NCI-H2107 (cell line): ENCODE data around the gene NAIF1.

Source experiments
- DNase-seq: peaks from one replicate; lab custom pipeline; 2025; lab: John Stamatoyannopoulos, UW

The NAIF1 gene

DNA sequence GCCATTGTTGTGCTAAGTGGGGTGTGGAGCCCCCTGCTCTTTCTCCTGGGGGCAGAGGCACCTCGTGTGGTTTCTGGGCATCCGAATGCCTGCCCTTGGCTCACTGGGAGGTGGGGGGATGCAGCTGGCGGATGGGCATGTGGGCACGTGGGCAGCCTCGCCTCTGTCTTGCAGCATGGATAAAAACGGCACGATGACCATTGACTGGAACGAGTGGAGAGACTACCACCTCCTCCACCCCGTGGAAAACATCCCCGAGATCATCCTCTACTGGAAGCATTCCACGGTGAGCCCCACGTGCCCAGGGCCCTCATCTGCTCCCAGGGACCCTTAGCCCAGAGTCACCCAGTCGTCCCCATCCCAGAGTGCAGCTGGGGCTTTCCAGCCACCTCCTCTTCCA, 35.1 kb upstream of the NAIF1 start:
- no peak for DNase-seq

DNA sequence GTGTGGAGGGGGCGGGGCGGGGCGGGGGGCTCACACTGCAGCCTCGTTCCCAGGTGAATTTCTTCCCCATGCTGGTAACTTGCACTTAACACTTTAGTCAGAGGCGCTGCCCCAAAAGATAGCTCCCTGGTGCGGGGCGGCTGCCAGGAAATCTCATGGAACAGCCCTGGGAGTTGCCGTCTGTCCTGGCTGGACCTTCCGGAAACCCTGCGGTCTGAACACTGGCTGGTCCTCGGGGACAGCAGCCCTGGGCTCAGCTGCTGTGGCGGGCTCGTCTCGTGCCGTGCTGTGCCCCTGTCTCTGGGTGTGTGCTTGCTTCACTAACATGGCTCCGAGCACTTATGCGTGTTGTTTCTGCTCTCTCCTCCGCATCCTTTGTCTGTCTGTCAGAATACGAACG, 34.6 kb upstream of the NAIF1 start:
- no peak for DNase-seq

DNA sequence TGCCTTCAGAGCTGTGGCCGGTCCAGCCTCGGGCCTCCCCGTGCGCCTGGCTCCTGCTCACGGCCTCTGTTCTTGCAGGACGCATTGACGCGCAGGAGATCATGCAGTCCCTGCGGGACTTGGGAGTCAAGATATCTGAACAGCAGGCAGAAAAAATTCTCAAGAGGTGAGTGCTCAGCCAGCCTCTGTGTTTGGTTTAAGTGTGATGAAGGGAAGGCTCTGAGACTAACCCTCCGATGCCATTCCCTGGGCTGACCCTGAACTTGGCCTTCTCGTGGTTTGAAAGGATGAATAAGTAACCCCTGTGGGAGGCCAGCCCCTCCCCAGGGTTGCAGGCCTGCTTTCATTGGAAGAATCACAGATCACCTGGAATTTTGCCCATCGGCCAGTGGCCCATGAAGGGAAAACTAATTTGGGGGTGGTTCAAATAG, 34.1 kb upstream of the NAIF1 start:
- DNase-seq, result no peak

DNA sequence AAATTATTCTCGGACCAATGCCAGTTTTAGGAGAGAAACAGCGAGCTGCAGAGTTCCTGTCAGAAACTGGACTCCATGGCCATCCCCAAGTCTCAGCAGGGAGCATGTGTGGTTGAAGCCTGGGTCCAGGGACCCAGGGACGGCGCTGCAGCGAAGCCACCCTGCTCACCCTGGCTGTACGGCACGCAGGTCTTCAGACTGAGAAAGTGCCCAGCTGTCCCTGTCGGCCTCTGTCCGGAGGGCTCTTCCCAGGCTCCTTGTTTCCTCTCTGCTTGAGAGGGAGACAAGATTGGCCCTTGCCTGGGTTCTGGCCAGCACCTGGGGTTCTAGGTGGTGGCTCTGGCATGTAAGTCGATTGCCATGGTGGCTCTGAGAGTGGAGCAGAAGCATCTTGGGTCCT, 33.5 kb upstream of the NAIF1 start:
- DNase-seq, result no peak

DNA sequence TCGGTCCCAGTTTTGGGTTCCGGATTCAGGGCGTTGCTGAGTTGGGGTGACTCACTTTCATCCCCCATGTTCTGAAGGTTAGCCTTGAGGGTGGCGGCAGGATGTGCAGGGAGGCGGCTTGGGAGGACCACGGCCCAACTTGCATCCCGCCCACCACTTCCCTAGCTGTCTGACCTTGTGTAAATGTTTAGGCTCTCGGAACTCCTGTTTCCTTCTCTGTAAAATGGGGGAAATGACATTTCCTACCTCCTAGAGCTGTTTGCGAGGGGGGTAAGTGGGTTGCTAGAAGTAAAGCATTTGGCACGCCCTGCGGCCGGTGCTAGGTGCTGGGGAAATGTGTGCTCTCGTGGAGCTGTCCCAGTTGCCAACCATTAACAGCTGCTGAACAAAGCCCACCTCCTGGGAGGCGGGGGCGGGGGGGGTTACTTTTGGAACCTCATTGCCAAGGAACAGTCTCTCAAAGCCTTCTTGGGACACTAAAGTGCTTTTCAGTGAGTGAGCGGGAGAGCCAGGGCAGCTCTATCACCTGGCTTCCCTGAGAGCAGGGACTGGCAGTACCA, 32.9 kb upstream of the NAIF1 start:
- no peak for DNase-seq

DNA sequence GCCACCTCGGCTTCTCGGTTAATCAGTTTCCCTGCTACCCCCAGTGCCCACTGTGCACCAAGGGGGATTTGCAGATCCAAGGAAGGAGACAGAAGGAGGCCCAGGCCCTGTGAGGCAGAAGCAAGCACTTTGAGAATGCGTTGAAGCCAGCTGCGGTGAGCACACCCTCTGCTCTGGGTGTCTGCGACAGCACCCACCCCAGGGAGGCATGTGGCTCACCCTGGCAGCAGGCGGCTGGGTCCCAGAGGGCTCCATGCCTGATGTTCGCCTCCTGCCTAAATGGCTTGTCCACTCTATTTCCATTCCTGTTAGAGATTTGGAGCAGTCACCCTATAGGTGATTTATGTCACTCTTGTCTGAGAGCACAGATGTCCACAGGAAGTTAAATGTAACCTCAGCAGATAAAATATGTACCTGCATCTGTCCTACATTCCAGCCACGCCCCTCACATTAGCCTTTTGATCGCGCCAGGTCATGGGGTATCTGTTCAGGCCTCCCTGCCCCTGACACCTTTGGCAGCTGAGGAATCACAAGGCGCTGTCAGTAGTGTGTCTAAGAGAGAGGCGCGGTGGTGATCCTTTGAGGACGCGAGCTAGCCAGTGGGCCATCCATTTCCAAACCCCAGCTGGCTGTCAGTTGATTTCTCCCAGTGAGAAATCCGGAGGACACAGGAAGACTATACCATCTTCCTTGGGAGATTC, 32.3 kb upstream of the NAIF1 start:
- DNase-seq, result no peak

DNA sequence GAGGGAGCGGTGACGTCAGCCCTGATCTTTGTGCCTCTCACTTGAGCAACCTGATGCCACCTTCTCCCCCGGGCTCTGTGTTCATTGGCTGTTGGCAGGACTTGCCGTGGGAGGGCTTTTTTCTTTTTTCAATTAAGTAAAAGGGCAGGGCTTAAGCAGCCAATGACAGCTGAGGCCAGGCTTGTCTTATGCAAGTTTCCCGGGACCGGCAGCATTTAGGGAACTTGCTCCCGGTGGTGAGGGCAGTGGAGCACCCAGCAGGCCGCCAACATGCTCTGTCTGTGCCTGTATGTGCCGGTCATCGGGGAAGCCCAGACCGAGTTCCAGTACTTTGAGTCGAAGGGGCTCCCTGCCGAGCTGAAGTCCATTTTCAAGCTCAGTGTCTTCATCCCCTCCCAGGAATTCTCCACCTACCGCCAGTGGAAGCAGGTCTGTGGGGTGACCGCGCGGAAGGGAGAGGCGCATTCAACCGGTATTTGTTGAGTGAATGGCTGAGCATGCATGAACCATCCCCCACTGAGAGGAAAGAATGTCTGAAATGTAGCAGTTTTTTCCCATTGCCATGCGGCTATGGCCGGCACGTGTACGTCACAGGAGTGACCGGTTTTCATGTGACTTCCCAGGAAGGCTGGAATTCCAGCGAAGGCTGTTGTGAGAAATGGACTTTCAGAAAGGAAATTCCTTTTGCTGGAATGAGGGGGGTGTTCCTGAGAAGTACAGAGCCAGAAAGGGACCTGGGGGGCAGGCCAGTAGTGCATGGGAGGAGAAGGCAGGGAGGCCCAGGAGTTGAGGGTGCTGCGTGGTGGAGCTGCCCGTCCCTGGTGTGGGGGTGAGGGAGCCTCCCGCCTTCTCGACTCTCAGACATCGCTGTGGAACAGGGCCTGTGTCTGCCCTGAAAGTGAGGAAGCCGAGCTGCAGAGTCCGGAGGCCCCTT, 31.4 kb upstream of the NAIF1 start:
- DNase-seq, result peak; percentile 90

DNA sequence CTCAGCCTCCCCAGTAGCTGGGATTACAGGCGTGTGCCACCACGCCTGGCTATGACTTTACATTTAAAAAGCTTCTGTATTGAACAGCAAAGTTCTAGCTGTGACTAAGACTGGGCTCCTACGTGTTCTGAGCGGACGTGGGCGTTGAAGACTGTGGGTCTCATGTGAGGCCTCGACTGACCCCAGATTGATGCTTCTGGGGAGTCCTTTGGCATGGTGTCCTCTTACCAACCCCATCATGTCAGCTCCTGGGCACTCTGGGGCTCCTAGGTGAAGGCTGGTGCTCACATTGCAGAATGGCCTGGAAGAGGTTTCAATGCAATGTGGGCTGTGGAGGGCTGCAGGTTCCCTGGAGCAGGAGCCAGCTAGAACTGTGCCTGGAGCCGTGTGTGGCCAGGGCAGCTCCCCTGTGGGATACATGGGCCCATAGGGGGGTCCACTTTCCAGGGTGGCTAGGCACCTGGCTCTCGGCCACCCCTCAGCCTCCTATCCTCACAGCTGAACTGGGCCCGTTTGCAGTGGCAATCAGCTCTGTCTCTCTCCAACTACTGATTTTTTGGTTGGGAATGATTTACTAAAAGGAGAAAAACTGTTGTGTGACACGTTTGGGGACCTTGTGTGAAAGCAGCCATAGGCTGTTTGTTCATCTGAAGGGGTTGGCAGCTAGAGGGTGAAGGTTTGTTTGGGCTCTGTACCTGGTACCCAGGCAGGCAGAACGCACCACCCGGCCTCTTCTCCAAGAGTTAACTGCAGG, 30.6 kb upstream of the NAIF1 start:
- no peak for DNase-seq

DNA sequence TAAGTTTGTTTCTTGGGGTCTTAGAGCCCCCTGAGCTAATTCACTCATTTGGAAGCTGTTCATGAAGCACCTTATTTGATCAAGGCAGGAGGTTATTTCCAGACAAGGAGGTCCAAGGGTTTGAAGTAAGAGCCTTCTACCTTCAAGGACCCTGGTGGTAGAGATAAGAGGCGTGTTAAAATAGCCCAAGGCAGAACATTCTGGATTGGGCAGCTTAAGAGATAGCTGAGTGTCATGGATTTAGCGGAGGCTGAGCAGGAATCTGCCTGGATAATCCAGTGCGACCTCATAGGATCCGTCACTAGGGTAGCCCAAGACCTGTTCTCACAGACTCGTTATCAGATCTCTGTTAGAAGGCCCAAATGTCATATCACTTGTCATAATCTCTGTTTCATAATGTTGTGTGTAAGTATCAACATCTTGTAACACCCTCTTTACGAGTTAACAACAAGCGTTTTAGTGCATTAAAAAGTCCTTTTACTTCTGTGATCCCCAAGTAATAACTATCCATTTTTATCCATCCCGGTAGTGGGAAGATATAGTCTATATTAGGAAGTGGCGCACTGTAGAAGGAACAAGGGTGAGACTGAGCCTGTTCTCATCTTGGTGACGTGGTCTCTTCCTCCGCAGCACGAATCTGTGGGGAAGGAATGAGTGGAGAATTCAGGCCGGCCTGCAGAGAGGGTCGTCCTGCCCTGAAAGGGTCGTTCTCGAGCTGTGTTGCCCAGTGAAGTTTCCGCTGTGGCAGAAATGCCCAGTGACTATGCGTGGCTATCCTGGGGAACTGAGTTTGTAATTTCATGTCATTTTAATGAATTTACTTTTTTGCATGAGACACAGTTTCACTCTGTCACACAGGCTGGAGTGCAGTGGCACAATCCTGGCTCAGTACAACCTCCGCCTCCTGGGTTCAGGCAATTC, 29.8 kb upstream of the NAIF1 start:
- no peak for DNase-seq

DNA sequence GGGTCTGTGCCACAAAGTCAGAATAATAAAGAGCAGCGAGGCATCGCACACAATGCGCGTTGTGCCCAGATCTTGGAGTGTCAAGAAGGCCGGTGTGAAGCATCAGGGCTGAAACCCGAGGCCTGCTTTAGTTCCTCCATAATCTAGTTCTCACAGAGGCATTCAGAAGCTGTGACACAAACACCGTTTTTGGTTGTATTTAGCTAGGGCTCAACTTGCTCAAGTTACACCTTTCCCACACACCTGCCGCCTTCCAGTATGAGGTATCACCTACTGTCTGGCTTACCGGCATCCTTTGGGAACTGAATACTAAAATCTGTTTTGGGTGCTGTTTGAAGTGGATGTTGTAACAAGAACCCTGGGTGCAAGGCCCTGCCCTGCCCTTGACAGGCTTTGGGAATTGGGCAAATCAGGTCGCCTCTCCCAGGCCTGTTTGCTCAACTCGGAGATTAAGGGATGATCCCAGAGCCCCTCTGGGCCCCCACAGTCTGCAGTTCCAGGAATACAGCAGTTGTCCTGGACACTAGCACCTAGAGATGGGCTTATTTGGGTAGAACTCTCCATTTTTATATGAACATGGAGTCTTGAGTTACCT, 27.9 kb upstream of the NAIF1 start:
- DNase-seq, result peak; percentile 58

DNA sequence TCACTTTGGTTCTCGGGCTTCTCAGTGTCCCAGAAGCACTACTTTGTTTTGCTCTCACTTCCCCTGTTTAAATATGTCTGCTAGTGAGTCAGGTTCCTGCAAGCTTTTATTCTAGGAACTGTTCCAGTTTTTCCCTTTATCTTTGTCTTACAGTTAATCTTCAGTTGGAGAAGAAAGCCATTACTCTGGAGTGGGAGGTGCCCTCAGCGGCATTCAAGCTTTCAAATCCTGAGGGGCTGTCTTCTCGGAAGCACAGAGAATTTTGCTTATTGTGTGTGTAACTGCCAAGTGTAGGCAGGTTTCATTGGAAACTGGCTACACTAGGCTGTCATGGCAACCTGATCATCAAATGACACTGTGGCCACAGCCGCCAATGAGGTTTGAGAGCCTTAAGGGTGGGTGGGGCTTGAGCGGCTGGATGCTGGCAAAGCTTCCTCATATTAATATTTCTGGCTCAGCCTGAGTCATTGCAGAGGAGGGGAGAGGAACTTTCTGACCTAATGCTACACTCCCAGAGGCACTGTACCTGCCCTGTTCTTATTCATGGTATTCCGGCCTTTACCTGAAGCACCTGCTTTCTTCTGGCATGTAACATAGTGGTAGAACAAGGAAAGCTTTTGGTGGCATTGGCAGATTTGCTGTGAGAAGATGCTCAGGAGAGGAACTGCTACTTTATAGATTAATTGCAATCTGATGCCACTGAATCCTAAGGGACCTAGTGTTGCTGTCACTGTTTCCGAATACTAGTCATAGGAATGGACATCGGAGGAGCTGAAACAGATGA, 27.2 kb upstream of the NAIF1 start:
- DNase-seq, result peak; percentile 92

DNA sequence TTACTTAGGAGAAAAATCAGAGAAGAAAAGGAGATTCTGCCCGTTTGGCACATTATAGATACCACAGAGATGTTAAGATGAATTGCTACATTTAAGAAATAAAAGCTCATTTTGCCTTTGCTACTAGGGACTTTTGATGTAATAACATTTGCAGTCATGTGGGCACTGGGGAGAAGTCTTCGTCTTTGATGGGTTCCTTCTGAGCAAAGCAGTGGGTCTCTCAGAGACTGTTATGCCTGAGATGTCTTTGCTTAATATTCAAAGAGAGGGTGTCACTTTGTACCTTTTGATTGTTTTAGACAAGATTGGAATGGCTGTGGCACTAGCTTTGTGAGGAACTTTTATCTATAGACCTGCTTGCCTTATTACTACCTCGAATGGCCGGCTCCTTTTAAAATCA, 25.9 kb upstream of the NAIF1 start:
- no peak for DNase-seq

DNA sequence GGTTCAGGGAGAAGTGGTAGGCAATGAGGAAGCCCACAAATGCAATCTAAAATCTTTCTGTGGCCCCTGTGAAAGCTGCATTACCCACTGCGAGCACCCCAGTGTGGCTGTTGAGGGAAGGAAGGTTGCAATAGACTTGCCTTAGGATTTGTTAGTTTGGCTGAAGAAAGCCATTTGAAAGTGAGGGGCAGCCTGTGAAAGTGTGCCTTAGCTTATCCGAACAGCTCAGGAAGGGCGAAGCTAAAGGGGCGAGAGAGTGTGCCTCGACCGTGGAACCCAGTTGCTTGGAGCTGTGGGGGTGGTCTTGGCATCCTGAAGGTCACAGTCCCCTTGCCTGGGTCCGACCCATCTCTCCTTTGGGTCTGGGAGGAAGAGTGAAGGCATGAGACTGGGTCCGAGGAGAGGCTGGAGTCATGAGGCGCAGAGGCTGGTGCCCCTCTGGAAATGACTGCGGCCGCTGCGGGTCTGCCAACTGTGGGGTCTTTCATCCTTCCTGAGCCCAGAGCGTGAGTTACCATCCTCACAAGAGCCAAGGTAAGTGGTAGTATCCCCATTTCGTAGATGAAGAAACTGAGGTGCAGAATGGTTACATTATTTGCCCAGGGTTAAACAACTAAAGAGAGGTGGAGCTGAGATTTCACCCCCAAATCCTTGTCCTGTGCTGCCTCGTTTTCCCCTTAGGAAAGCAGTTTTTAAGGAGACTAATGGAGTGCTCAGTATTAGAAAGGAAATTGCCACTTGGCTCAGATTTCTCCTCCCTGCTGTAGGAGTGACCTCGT, 25.3 kb upstream of the NAIF1 start:
- no peak for DNase-seq

DNA sequence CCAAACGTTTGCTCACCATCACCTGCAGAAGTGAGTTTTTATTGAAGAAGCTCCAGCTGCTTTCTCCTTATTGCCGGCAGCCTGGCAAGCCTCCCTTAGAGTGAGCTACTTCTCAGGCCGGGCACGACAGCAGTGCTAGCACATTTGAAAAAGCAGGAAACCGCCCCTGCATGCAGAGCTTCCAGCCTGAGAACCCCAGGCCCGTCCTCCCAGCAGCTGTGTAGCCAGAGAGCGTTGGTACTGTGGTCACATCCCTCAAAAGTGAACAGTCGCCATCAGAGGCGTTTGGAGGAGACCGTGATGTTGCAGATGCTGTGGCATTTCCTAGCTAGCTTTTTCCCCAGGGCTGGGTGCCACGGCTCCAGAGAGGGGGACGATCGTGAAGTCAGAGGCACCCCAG, 24.5 kb upstream of the NAIF1 start:
- no peak for DNase-seq

DNA sequence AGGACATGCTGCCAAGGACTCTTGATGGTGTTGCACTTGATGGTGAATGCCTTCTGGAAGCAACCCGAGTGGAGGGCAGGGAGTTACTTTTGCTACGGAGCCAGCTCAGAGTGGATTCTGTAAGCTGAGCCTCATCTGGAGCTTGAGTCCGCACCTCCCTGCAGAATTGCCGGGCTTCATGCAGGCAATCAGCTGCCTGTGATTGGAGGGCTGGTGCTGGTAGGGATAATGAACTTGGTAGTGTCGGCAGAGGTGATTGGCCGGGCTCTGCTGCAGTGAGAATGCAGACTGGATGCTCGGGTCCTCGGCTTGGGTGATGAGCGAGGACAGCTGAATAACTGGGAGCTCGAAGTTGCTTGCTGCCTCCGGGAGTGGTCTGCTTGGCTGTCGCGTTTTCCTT, 24.0 kb upstream of the NAIF1 start:
- no peak for DNase-seq

DNA sequence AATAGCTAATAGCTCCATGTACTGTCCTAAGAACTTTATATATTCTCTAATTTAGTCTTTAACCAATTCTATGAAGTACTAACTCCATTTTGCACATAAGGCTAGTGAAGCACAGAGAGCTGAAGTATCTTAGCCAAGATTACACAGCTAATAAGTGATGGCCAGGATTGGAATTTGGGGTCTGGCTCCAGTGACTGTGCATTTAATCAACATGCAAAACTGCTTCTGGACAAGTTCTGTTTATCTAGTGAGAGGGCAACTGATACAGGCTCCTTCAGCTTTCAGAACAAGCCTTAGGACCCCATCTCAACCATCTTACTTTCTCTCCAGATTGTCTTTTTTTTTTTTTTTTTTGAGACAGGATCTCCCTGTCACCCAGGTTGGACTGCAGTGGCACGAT, 22.2 kb upstream of the NAIF1 start:
- no peak for DNase-seq

DNA sequence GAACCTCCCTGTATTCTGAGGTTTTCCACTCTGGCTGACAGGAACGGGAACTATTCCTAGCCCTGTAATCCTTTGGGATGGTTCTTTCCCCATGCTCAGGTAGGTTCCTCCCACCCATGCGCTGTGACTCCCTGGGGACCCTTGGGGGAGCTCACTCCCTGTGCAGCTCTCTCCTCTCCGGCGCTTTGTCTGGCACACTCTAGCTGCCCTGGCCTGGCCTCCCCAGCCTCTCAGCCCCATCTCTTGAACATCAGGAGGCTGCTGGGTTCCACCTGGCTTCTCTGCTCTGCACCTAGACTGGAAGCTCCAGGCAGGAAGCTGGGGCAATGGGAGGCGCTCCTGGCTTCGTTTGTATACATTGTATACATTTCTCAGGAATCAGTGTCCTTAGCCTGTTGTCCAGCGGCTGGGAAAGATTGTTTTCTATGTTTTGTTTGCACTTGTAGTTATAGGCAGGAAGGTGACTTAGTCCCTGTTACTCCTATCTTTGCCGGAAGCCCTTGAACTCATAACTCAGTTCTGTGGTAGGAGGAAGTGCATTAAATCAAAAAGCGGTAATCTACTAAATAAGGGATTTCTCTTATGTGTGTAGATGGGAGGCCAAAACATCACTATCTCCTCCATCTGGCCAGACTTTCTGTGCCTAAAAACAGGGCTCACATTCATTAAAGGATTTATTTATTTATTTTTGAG, 21.3 kb upstream of the NAIF1 start:
- DNase-seq, result peak; percentile 51

DNA sequence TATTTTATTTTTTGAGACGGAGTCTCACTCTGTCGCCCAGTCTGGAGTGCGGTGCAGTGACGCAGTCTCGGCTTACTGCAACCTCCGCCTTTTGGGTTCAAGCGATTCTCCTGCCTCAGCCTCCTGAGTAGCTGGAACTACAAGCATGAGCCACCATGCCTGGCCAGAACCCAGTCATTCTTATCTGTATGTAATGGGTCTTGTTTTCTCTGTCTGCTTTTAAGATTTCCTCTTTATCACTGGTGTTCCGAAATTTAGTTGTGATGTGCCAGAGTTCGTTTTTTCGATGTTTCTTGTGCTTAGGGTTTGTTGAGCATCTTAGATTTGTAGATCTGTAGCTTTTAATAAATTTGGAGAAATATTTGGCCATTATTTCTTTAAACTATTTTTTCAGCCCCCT, 20.1 kb upstream of the NAIF1 start:
- no peak for DNase-seq

DNA sequence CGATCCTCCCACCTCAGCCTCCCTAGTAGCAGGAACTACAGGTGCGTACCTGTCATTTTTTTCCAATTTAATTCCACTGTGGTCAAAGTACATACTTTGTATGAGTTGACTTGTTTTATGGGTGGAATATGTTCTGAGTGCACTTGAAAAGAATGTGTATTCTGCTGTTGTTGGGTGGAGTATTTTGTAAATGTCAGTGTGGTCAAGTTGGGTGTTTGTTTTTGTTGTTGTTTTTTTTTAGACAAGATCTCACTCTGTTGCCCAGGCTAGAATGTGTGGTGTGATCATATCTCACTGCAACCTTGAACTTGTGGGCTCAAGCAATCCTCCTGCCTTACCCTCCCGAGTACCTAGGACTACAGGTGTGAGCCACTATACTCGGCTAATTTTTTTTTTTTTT, 18.8 kb upstream of the NAIF1 start:
- no peak for DNase-seq
